Natural killer cell (primary cell): Measurements from ENCODE around the gene PXMP2. TPM values are rescaled to one million over a fixed set of nuclear protein-coding genes. Genes with fewer than 3 reads are reported as not detected.

Experiments
- ATAC-seq, 3 donors: fragments of 150-1000 bp in 2 of 3; fragments of 200-7000 bp in 1 of 3; cut with Tn5 transposase; 1 replicate in 1 of 3; 2 replicates in 2 of 3; pipeline ENCODE4 v1.10.0; 2021; ENCODE audit warnings: mild to moderate bottlenecking in 2 of 3, moderate library complexity in 2 of 3
- DNase-seq, 2 donors: peaks; one replicate each; pipeline versions ENCODE4 v3.0.0 to v3.0.0-alpha.2; 2013 to 2021; ENCODE audit warnings: mixed read lengths in 1 of 2
- H3K27ac ChIP-seq: one replicate; pipeline ENCODE4 v1.5.1; 2013; ENCODE audit warnings: mild to moderate bottlenecking, low read length
- H3K27me3 ChIP-seq: one replicate; pipeline ENCODE4 v1.6.1; 2013; ENCODE audit warnings: low read length; ENCODE audit not compliant: control insufficient read depth, insufficient read depth
- H3K36me3 ChIP-seq: one replicate; pipeline ENCODE4 v1.6.1; 2013; ENCODE audit warnings: low read length; ENCODE audit not compliant: control insufficient read depth, insufficient read depth
- H3K4me1 ChIP-seq: one replicate; pipeline ENCODE4 v1.6.1; 2013; ENCODE audit warnings: low read length; ENCODE audit not compliant: control insufficient read depth, insufficient read depth
- H3K4me3 ChIP-seq: one replicate; pipeline ENCODE4 v1.5.1; 2013; ENCODE audit warnings: low read length
- H3K9me3 ChIP-seq: one replicate; pipeline ENCODE4 v1.6.1; 2013; ENCODE audit warnings: low read length; ENCODE audit not compliant: control insufficient read depth, insufficient read depth
- H3K27ac Mint-ChIP-seq, 2 donors: one replicate each; pipeline ENCODE4 v1.8.0; 2022; ENCODE audit warnings: mild to moderate bottlenecking in 2 of 2, mixed read lengths in 2 of 2, moderate library complexity in 1 of 2
- H3K27me3 Mint-ChIP-seq, 2 donors: one replicate each; pipeline ENCODE4 v1.8.0; 2022; ENCODE audit warnings: low read depth in 2 of 2, mixed read lengths in 2 of 2
- H3K36me3 Mint-ChIP-seq: one replicate; pipeline ENCODE4 v1.8.0; 2022; ENCODE audit warnings: mixed read lengths
- H3K4me1 Mint-ChIP-seq, 2 donors: one replicate each; pipeline ENCODE4 v1.8.0; 2022; ENCODE audit warnings: mixed read lengths in 2 of 2
- H3K4me3 Mint-ChIP-seq: one replicate; pipeline ENCODE4 v1.8.0; 2022; ENCODE audit warnings: mild to moderate bottlenecking, moderate library complexity, mixed read lengths
- H3K9me3 Mint-ChIP-seq, 2 donors: one replicate each; pipeline ENCODE4 v1.8.0; 2022; ENCODE audit warnings: mixed read lengths in 2 of 2
- WGBS: methylation state at CpG from one replicate; pipeline ENCODE4 v1.1.7; 2013; ENCODE audit warnings: missing lambda C conversion rate; ENCODE audit not compliant: insufficient coverage; 5-methylcytosine and 5-hydroxymethylcytosine counted together
- intact Hi-C: fragments of 100-400 bp; cut with micrococcal nuclease; formaldehyde crosslinking; loops from one replicate; pipeline ENCODE4 v1.14.2; 2022
- total RNA-seq, 4 donors: library from RNA; stranded (reverse); fragments of 120-200 nt in 1 of 4; gene quantifications; one replicate each; pipeline versions ENCODE4 v1.2.3 to v1.2.4, GENCODE V29; 2013 to 2022
- TF ChIP-seq, protein P1 (sequence below): fragments of 200-600 bp; IDR thresholded peaks from one replicate; pipeline ENCODE4 v1.8.0; 2022; ENCODE audit warnings: antibody characterized with exemption

The PXMP2 gene
- total RNA-seq, 3 donors from 2014 or later (not counting 1 experiment from before 2014, with no cell fraction given): 3.6 to 6.2 (median 5.1) TPM

DNA sequence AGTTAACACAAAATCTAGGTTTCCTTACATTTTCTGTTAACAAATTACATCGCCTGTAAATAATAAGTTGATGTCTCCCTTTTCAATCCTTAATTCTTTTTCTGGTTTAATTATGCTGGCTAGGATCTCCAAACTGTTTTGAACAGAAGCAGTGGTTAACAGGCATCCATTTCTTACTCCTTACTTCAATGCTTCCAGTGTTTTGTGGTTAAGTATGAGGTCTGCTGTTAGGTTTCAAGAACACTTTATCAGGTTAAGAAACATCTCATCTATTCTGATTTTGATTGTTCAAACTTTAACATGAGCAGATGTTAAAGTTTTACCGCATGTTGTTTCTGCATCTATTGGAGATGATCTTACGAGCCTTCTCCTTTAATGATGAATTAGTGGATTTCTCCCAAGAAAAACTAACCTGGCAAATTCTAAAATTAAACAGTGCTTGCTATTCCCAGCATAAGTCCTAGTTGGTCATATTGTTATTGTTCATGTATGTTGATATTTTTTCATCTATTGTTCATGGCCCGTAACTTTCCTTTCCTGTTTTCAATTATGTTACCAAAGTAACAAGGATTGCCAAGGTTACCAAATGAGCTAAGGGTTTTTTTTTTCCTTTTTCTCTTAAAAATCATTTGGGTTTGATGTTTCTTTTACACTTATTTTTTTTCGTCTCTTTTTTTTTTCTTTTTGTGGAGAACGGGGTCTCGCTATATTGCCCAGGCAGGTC is 33.7 kb upstream of the PXMP2 start:
- Mint-ChIP-seq H3K27me3 (no peaks in the 10 kb centered on the region), H3K4me1 (no peaks in the 10 kb centered on the region), H3K9me3 (no peaks in the 10 kb centered on the region), H3K4me3 (no peak overlapping the region), H3K36me3 (peaks cover 16% of the 10 kb centered on the region), H3K27ac (no peak overlapping the region)
- TF ChIP-seq, protein P1, sequence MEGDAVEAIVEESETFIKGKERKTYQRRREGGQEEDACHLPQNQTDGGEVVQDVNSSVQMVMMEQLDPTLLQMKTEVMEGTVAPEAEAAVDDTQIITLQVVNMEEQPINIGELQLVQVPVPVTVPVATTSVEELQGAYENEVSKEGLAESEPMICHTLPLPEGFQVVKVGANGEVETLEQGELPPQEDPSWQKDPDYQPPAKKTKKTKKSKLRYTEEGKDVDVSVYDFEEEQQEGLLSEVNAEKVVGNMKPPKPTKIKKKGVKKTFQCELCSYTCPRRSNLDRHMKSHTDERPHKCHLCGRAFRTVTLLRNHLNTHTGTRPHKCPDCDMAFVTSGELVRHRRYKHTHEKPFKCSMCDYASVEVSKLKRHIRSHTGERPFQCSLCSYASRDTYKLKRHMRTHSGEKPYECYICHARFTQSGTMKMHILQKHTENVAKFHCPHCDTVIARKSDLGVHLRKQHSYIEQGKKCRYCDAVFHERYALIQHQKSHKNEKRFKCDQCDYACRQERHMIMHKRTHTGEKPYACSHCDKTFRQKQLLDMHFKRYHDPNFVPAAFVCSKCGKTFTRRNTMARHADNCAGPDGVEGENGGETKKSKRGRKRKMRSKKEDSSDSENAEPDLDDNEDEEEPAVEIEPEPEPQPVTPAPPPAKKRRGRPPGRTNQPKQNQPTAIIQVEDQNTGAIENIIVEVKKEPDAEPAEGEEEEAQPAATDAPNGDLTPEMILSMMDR: no peak
- Histone ChIP-seq H3K4me3 (no peak overlapping the region), H3K4me1 (no peaks in the 10 kb centered on the region), H3K36me3 (peaks cover 50% of the 10 kb centered on the region), H3K9me3 (no peaks in the 10 kb centered on the region), H3K27me3 (no peaks in the 10 kb centered on the region), H3K27ac (no peak overlapping the region)
- no CpG with 5 or more reads among the region's 7 CpGs for WGBS
- ATAC-seq (no peak), DNase-seq (no peak)
- intact Hi-C loops: no loop called here

DNA sequence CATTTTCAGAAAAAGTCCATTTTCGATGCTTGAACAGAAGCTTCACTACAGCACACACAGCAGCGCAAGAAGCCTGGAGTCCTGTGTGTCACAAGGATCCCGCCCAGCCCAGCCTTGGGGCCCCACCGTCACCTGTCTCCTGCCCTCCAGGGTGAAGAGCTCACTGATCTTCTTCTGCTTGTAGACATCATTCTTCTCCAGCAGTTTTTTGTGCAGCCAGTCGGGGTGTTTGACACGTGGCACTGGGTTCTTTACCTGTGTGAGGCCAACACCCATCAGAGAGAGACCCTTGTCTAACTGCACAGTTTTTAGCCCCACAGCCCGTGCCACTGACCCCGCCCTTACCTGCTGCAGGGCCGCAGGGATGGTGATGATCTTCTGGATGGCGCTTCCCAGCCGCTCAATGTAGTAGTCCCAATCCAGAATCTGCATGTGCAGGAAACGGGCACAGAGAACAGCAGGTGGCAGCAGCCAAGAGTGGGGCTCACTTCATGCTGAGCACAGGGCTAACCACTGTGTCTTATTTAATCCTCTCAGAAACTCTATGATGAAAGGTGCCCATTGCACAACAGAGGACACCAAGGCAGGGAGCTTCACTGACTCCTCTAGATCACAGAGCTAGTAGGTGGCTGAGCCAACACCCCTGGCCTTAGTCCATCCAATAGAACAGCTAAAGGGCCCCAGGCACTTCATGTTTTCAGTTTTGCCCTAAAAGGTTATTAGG is 30.2 kb upstream of the PXMP2 start:
- H3K4me3 Mint-ChIP-seq: no peak overlapping the region
- no peak for ATAC-seq
- H3K36me3 ChIP-seq: peaks cover 57% of the 10 kb centered on the region
- H3K27ac ChIP-seq: no peak overlapping the region
- no peak overlapping the region for H3K4me3 ChIP-seq
- no peak overlapping the region for H3K27ac Mint-ChIP-seq
- H3K27me3 Mint-ChIP-seq: no peaks in the 10 kb centered on the region
- intact Hi-C loops: no loop called here
- TF ChIP-seq, protein P1: no peak
- DNase-seq: no peak
- H3K9me3 Mint-ChIP-seq: no peaks in the 10 kb centered on the region
- WGBS: 98% methylated on average over 12 of the region's 12 CpGs
- no peaks in the 10 kb centered on the region for H3K9me3 ChIP-seq
- no peaks in the 10 kb centered on the region for H3K4me1 ChIP-seq
- H3K36me3 Mint-ChIP-seq: peaks cover 16% of the 10 kb centered on the region
- H3K27me3 ChIP-seq: no peaks in the 10 kb centered on the region
- no peaks in the 10 kb centered on the region for H3K4me1 Mint-ChIP-seq

DNA sequence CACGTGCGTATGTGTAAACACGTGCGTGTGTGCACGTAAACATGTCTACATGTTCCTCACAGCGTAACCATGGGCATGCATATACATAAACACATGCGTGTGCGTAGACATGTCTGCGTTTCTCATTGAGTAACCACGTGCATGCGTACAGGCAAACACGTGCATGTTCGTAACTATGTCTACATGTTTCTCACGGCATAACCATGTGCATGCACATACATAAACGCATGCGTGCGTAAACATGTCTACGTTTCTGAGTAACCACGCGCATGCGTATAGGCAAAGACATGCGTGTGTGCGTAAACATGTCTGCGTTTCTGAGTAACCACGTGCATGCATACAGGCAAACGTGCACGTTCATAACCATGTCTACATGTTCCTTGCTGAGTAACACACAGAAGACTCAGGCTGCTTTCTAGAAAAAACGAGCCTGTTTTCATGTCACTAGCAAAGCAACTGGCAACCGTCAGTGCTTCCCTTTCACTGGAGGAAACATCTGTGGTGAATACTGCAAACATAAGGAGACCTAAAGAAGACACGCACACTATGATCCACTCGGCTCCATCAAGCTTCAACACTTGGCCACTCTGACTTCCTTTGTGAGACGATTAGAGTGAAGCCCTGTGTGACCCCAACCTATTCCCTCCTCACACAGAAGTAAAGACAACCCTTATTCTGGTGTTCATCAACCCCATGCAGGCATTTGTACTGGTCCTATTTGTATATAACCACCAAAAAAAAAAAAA is 29.1 kb upstream of the PXMP2 start:
- Mint-ChIP-seq H3K27ac (no peak overlapping the region), H3K4me1 (peaks cover 7 to 8% of the 10 kb centered on the region in 2 donors), H3K4me3 (no peak overlapping the region), H3K9me3 (no peaks in the 10 kb centered on the region), H3K27me3 (no peaks in the 10 kb centered on the region), H3K36me3 (peaks cover 22% of the 10 kb centered on the region)
- Histone ChIP-seq H3K27me3 (no peaks in the 10 kb centered on the region), H3K27ac (no peak overlapping the region), H3K4me3 (no peak overlapping the region), H3K36me3 (peaks cover 53% of the 10 kb centered on the region), H3K4me1 (peaks cover 5% of the 10 kb centered on the region), H3K9me3 (no peaks in the 10 kb centered on the region)
- ATAC-seq (peak in 1 of 3 donors; percentile 63), DNase-seq (no peak)
- intact Hi-C loops: no loop called here
- 78% methylated on average over 32 of the region's 32 CpGs for WGBS
- TF ChIP-seq, protein P1: no peak
